SK-N-SH (cell line): Measurements from ENCODE around the gene FKBP11. TPM values are rescaled to one million over a fixed set of nuclear protein-coding genes. Genes with fewer than 3 reads are reported as not detected.

Experiments
- CTCF ChIA-PET: fragments of 300-600, 350-600 bp; formaldehyde crosslinking; extraction: SDS; loops from one replicate; lab custom pipeline; 2021; lab: Yijun Ruan, JAX
- POLR2A ChIA-PET: fragments of 350-600 bp; sonication (Branson Sonifier 250); formaldehyde crosslinking; extraction: SDS; loops from one replicate; lab custom pipeline; 2020; ENCODE audit warnings: antibody characterized with exemption, inconsistent platforms; lab: Yijun Ruan, JAX
- DNase-seq: peaks from one replicate; pipeline ENCODE4 v3.0.0; 2012
- H2AFZ ChIP-seq: fragments of 200-600 bp; sonication (generic); 2 replicates; pipeline ENCODE4 v1.8.1; 2016; ENCODE audit warnings: antibody characterized with exemption, mild to moderate bottlenecking, low read depth
- H3F3A ChIP-seq: fragments of 200-600 bp; sonication (generic); replicated peaks from 2 replicates; pipeline ENCODE3; 2016; ENCODE audit warnings: antibody characterized with exemption, mild to moderate bottlenecking; ENCODE audit not compliant: insufficient read depth
- H3K27ac ChIP-seq, 2 experiments: fragments of 200-500 bp in 1 of 2; fragments of 200-600 bp in 1 of 2; sonication (Bioruptor generic) in 1 of 2; sonication (generic), shearing (Covaris generic) in 1 of 2; 2 replicates each; pipeline versions ENCODE4 v1.5.1 to v1.6.1; 2014 to 2016; ENCODE audit warnings: low read depth in 2 of 2, inconsistent platforms in 1 of 2, low read length in 1 of 2, mild to moderate bottlenecking in 1 of 2, mixed read lengths in 1 of 2
- H3K27me3 ChIP-seq: fragments of 200-600 bp; sonication (generic), shearing (Covaris generic); 2 replicates; pipeline ENCODE4 v1.6.1; 2016; ENCODE audit warnings: mixed run types; ENCODE audit not compliant: insufficient read depth
- H3K36me3 ChIP-seq, 2 experiments: fragments of 200-500 bp in 1 of 2; fragments of 200-600 bp in 1 of 2; sonication (Bioruptor generic) in 1 of 2; sonication (generic) in 1 of 2; replicated peaks in 1 of 2; 2 replicates each; pipeline versions ENCODE3 to v1.5.1; 2014 to 2016; ENCODE audit warnings: low read length in 1 of 2, mild to moderate bottlenecking in 1 of 2; ENCODE audit not compliant: insufficient read depth in 2 of 2, control insufficient read depth in 1 of 2
- H3K4me1 ChIP-seq, 2 experiments: fragments of 200-500 bp in 1 of 2; fragments of 200-600 bp in 1 of 2; sonication (Bioruptor generic) in 1 of 2; sonication (generic), shearing (Covaris generic) in 1 of 2; 2 replicates each; pipeline versions ENCODE4 v1.5.1 to v1.6.1; 2014 to 2016; ENCODE audit warnings: low read depth in 1 of 2, low read length in 1 of 2, mixed run types in 1 of 2; ENCODE audit not compliant: insufficient read depth in 2 of 2, control insufficient read depth in 1 of 2
- H3K4me2 ChIP-seq: fragments of 200-600 bp; sonication (generic), shearing (Covaris generic); 2 replicates; pipeline ENCODE4 v1.6.1; 2017; ENCODE audit warnings: mixed run types
- H3K4me3 ChIP-seq, 2 experiments: fragments of 200-500 bp in 1 of 2; fragments of 200-600 bp in 1 of 2; sonication (Bioruptor generic) in 1 of 2; sonication (generic), shearing (Covaris generic) in 1 of 2; 2 replicates each; pipeline versions ENCODE4 v1.5.1 to v1.8.1; 2014 to 2016; ENCODE audit warnings: low read depth in 2 of 2, inconsistent platforms in 1 of 2, low read length in 1 of 2, mild to moderate bottlenecking in 1 of 2, mixed read lengths in 1 of 2, moderate library complexity in 1 of 2
- H3K79me2 ChIP-seq: fragments of 200-600 bp; sonication (generic); 2 replicates; pipeline ENCODE4 v1.8.1; 2017; ENCODE audit warnings: mild to moderate bottlenecking; ENCODE audit not compliant: insufficient read depth
- H3K9ac ChIP-seq: fragments of 200-600 bp; sonication (generic); 2 replicates; pipeline ENCODE4 v1.6.1; 2017; ENCODE audit warnings: mixed run types
- H3K9me2 ChIP-seq: fragments of 200-600 bp; sonication (generic); 2 replicates; pipeline ENCODE4 v1.6.1; 2017; ENCODE audit warnings: mixed run types
- H3K9me3 ChIP-seq: fragments of 200-600 bp; sonication (generic); 2 replicates; pipeline ENCODE4 v1.6.1; 2017; ENCODE audit warnings: mixed run types, mild to moderate bottlenecking, moderate library complexity
- H4K20me1 ChIP-seq: fragments of 200-600 bp; sonication (generic); 2 replicates; pipeline ENCODE4 v1.6.1; 2017; ENCODE audit warnings: mild to moderate bottlenecking, mixed run types; ENCODE audit not compliant: insufficient read depth
- CHD2 ChIP-seq: fragments of 150-350 bp; IDR thresholded peaks from 2 replicates; pipeline ENCODE4 v1.6.1; 2018; ENCODE audit warnings: low read length; ENCODE audit not compliant: partially characterized antibody
- CTCF ChIP-seq: fragments of 200-600 bp; sonication (generic); IDR thresholded peaks from 2 replicates; pipeline ENCODE4 v1.6.1; 2017; ENCODE audit warnings: antibody characterized with exemption, mild to moderate bottlenecking, moderate library complexity
- ELF1 ChIP-seq: IDR thresholded peaks from 2 replicates; pipeline ENCODE4 v1.4.0; 2012
- EZH2phosphoT487 ChIP-seq: fragments of 200-600 bp; sonication (generic); IDR thresholded peaks from 2 replicates; pipeline ENCODE4 v1.6.1; 2017; ENCODE audit warnings: low read depth, mixed run types, mild to moderate bottlenecking, antibody characterized with exemption, moderate library complexity, borderline replicate concordance
- FOSL2 ChIP-seq: IDR thresholded peaks from 2 replicates; pipeline ENCODE4 v1.4.0; 2012; ENCODE audit warnings: low read depth, mild to moderate bottlenecking, moderate library complexity, borderline replicate concordance
- FOXM1 ChIP-seq: IDR thresholded peaks from 2 replicates; pipeline ENCODE4 v1.4.0; 2012; ENCODE audit warnings: low read depth, mild to moderate bottlenecking
- IRF3 ChIP-seq: fragments of 150-350 bp; IDR thresholded peaks from 2 replicates; pipeline ENCODE4 v1.6.1; 2016; ENCODE audit warnings: mild to moderate bottlenecking, low read depth, low read length
- JUND ChIP-seq: IDR thresholded peaks from 2 replicates; pipeline ENCODE4 v1.4.0; 2012
- NFIC ChIP-seq: IDR thresholded peaks from 2 replicates; pipeline ENCODE4 v1.4.0; 2012; ENCODE audit warnings: borderline replicate concordance
- POLR2AphosphoS5 ChIP-seq: IDR thresholded peaks from 2 replicates; pipeline ENCODE4 v1.6.1; 2012; ENCODE audit warnings: low read depth, low read length
- TAF1 ChIP-seq: IDR thresholded peaks from 2 replicates; pipeline ENCODE4 v1.6.1; 2012; ENCODE audit warnings: low read depth, mild to moderate bottlenecking, low read length, moderate library complexity, borderline replicate concordance
- TEAD4 ChIP-seq: IDR thresholded peaks from 2 replicates; pipeline ENCODE4 v1.4.0; 2012; ENCODE audit warnings: mild to moderate bottlenecking, borderline replicate concordance; ENCODE audit not compliant: insufficient read depth
- ZBTB33 ChIP-seq: IDR thresholded peaks from 2 replicates; pipeline ENCODE4 v1.4.0; 2012; ENCODE audit warnings: low read depth, borderline replicate concordance
- WGBS: methylation state at CpG from one replicate; pipeline ENCODE4 v1.1.6; 2017; ENCODE audit warnings: low lambda C conversion rate; 5-methylcytosine and 5-hydroxymethylcytosine counted together
- polyA plus RNA-seq, 3 experiments: library from polyadenylated mRNA; depleted of rRNA; stranded (reverse); fragments of >200 nt; gene quantifications; 2 replicates each; pipeline ENCODE4 v1.2.3, GENCODE V29; 2012
- TF ChIP-seq, protein P1 (sequence below): IDR thresholded peaks from 2 replicates; pipeline ENCODE4 v1.6.1; 2012; ENCODE audit warnings: mild to moderate bottlenecking, low read depth, low read length, moderate library complexity

Gene FKBP11
- polyA plus RNA-seq, 1 of the 3 experiments (the other 2 are of a cell fraction) = 28.5 TPM

DNA sequence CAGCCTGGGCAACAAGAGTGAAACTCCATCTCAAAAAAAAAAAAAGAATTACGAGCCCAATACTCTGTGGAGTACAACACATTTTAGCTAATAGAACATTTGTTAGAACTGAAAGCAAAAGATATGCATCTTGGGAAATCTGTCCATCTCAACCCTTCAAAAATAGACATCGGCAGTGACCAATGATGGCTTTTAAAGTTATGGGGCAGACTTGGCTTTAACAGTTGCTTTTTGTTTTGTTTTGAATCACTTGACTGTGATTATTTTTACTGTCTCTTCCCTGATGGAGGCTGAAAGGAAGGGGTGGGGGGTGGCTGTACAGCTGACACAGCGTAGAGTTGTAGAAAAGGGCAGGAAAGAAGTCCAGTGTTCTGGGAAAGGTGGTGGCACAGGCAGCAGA is 2.2 kb downstream of the FKBP11 start:
- Histone ChIP-seq H3K9me3 (no peaks in the 10 kb centered on the region), H3K4me3 (no peak overlapping the region), H3K9ac (no peak overlapping the region), H2AFZ (no peak overlapping the region), H4K20me1 (no peaks in the 10 kb centered on the region), H3K27me3 (no peaks in the 10 kb centered on the region), H3K36me3 (peaks cover 26 to 29% of the 10 kb centered on the region in 2 experiments), H3K4me2 (no peak overlapping the region), H3K4me1 (no peaks in the 10 kb centered on the region; a peak in 1 of 4 replicates), H3K9me2 (no peaks in the 10 kb centered on the region), H3K27ac (no peak overlapping the region), H3K79me2 (peaks cover 9% of the 10 kb centered on the region; the same call in 1 of the 2 replicates), H3F3A (peaks cover 12% of the 10 kb centered on the region)
- ChIA-PET CTCF (interaction anchor here (1.0 to 3.9 kb wide), 10 partner anchors 9 to 72 kb away, joined by 3 to 29 read pairs (median 10); partner anchors contain the start of genes WNT1 and WNT10B), POLR2A (no interaction called here)
- DNase-seq = no peak
- WGBS = 98% methylated on average over 3 of the region's 3 CpGs
- TF ChIP-seq, protein P1, sequence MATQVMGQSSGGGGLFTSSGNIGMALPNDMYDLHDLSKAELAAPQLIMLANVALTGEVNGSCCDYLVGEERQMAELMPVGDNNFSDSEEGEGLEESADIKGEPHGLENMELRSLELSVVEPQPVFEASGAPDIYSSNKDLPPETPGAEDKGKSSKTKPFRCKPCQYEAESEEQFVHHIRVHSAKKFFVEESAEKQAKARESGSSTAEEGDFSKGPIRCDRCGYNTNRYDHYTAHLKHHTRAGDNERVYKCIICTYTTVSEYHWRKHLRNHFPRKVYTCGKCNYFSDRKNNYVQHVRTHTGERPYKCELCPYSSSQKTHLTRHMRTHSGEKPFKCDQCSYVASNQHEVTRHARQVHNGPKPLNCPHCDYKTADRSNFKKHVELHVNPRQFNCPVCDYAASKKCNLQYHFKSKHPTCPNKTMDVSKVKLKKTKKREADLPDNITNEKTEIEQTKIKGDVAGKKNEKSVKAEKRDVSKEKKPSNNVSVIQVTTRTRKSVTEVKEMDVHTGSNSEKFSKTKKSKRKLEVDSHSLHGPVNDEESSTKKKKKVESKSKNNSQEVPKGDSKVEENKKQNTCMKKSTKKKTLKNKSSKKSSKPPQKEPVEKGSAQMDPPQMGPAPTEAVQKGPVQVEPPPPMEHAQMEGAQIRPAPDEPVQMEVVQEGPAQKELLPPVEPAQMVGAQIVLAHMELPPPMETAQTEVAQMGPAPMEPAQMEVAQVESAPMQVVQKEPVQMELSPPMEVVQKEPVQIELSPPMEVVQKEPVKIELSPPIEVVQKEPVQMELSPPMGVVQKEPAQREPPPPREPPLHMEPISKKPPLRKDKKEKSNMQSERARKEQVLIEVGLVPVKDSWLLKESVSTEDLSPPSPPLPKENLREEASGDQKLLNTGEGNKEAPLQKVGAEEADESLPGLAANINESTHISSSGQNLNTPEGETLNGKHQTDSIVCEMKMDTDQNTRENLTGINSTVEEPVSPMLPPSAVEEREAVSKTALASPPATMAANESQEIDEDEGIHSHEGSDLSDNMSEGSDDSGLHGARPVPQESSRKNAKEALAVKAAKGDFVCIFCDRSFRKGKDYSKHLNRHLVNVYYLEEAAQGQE = no peak
- TF ChIP-seq FOXM1 = no peak
- TF ChIP-seq ELF1 = no peak
- TF ChIP-seq CTCF = no peak
- no peak for TF ChIP-seq POLR2AphosphoS5
- no peak for TF ChIP-seq FOSL2
- no peak for TF ChIP-seq IRF3
- no peak for TF ChIP-seq TAF1
- no peak for TF ChIP-seq JUND
- TF ChIP-seq EZH2phosphoT487 = no peak
- no peak for TF ChIP-seq TEAD4
- TF ChIP-seq CHD2 = no peak
- no peak for TF ChIP-seq NFIC
- TF ChIP-seq ZBTB33 = no peak
